K562 (cell line): ENCODE data around the gene CHERP. TPM values are rescaled to one million over a fixed set of nuclear protein-coding genes. Genes with fewer than 3 reads are reported as not detected.
A peak's percentile ranks its signal among the peaks of the same experiment; 100 is the strongest.

Experiments
- CBFA2T3 ChIP-seq: fragments of 450-650 bp; IDR thresholded peaks from 2 replicates; pipeline ENCODE4 v1.6.1; 2017
- CBX5 ChIP-seq: IDR thresholded peaks from 2 replicates; pipeline ENCODE4 v1.6.1; 2014; ENCODE audit warnings: low read depth, borderline replicate concordance
- DMBX1 ChIP-seq: fragments of 250-450 bp; sonication (Bioruptor Pico); IDR thresholded peaks from 2 replicates; pipeline ENCODE4 v1.8.0; 2022; ENCODE audit warnings: inconsistent platforms, mild to moderate bottlenecking, moderate library complexity, borderline replicate concordance
- GABPB1 ChIP-seq: sonication (generic); formaldehyde crosslinking; IDR thresholded peaks from 2 replicates; pipeline ENCODE4 v1.8.0; 2022; ENCODE audit warnings: mild to moderate bottlenecking, missing genetic modification reagents
- HDAC3 ChIP-seq: fragments of 450-650 bp; IDR thresholded peaks from 2 replicates; pipeline ENCODE4 v1.6.1; 2018; ENCODE audit warnings: borderline replicate concordance, mild to moderate bottlenecking, moderate library complexity; ENCODE audit not compliant: partially characterized antibody
- HNRNPUL1 ChIP-seq: fragments of 200-400 bp; formaldehyde crosslinking; IDR thresholded peaks from 2 replicates; pipeline ENCODE4 v1.6.1; 2017; ENCODE audit warnings: low read length
- MEIS2 ChIP-seq: fragments of 450-650 bp; IDR thresholded peaks from 2 replicates; pipeline ENCODE4 v1.6.1; 2014; ENCODE audit warnings: mild to moderate bottlenecking; ENCODE audit not compliant: partially characterized antibody
- NCOR1 ChIP-seq: fragments of 450-650 bp; IDR thresholded peaks from 2 replicates; pipeline ENCODE4 v1.6.1; 2016; ENCODE audit warnings: mild to moderate bottlenecking, moderate library complexity
- NONO ChIP-seq, 2 experiments: fragments of 200-400 bp in 1 of 2; fragments of 450-650 bp in 1 of 2; formaldehyde crosslinking in 1 of 2; IDR thresholded peaks; 2 replicates each; pipeline ENCODE4 v1.6.1; 2017; ENCODE audit warnings: low read depth in 2 of 2, mild to moderate bottlenecking in 2 of 2, moderate library complexity in 2 of 2, low read length in 1 of 2
- POLR2AphosphoS5 ChIP-seq: IDR thresholded peaks from 2 replicates; pipeline ENCODE4 v1.6.1; 2011; ENCODE audit warnings: mild to moderate bottlenecking, low read depth, low read length, moderate library complexity; ENCODE audit not compliant: control insufficient read depth, insufficient read depth
- SAP30 ChIP-seq: fragments of 200-600 bp; sonication (generic); IDR thresholded peaks from 2 replicates; pipeline ENCODE4 v1.6.1; 2012; ENCODE audit warnings: borderline replicate concordance, low read depth, mild to moderate bottlenecking, moderate library complexity, low read length, control low read depth, inconsistent platforms; ENCODE audit not compliant: insufficient read depth, poor library complexity, severe bottlenecking
- SRSF3 ChIP-seq: fragments of 200-400 bp; formaldehyde crosslinking; IDR thresholded peaks from 2 replicates; pipeline ENCODE4 v1.6.1; 2016; ENCODE audit warnings: mild to moderate bottlenecking, low read length, moderate library complexity; ENCODE audit not compliant: insufficient read depth
- ZNF561 ChIP-seq: fragments of 450-650 bp; formaldehyde crosslinking; conservative IDR thresholded peaks from 2 replicates; pipeline ENCODE4 v1.4.0; 2020; ENCODE audit warnings: mild to moderate bottlenecking, moderate library complexity
- ZNF644 ChIP-seq: fragments of 200-800 bp; sonication (Bioruptor generic); IDR thresholded peaks from 2 replicates; pipeline ENCODE4 v1.6.1; 2016; ENCODE audit warnings: low read depth, missing genetic modification characterization, missing compliant biosample characterization
- ZNF75A ChIP-seq: fragments of 450-650 bp; formaldehyde crosslinking; IDR thresholded peaks from 2 replicates; pipeline ENCODE4 v1.4.0; 2020; ENCODE audit warnings: mild to moderate bottlenecking
- polyA plus RNA-seq, 8 experiments: library from polyadenylated mRNA; depleted of rRNA in 4 of 8; stranded (reverse) in 5 of 8; unstranded in 3 of 8; fragments of >200 nt; fragmentation: Nextera tagmentation in 2 of 8; fragmentation: Illumina TruSeq in 1 of 8; extraction: Ambion mirVana in 2 of 8; extraction: Trizol in 1 of 8; gene quantifications; 2 replicates each; pipeline versions ENCODE4 v1.2.1 to v1.2.3, GENCODE V29; 2011 to 2014; ENCODE audit warnings: inconsistent platforms in 1 of 8, missing spikeins in 1 of 8
- total RNA-seq, 7 experiments: library from RNA; depleted of rRNA in 6 of 7; stranded (reverse); fragments of >200 nt in 6 of 7; fragmentation: Illumina TruSeq in 2 of 7; extraction: Trizol in 2 of 7; gene quantifications; 2 replicates each; pipeline versions ENCODE4 v1.2.1 to v1.2.3, GENCODE V29; 2011 to 2021; ENCODE audit warnings: low replicate concordance in 1 of 7
- TF ChIP-seq, protein P1 (sequence below): fragments of 200-800 bp; sonication (Bioruptor generic); IDR thresholded peaks from 2 replicates; pipeline ENCODE4 v1.6.1; 2017; ENCODE audit warnings: missing genetic modification characterization, missing compliant biosample characterization
- TF ChIP-seq, protein P2 (sequence below): fragments of 150-350 bp; IDR thresholded peaks from 2 replicates; pipeline ENCODE4 v1.6.1; 2014; ENCODE audit warnings: low read depth, mild to moderate bottlenecking, low read length, borderline replicate concordance
- TF ChIP-seq, protein P3 (sequence below), 3 experiments: fragments of 200-800 bp in 1 of 3; fragments of 250-450 bp in 1 of 3; fragments of 450-650 bp in 1 of 3; sonication (Bioruptor Pico) in 1 of 3; sonication (Bioruptor generic) in 1 of 3; formaldehyde crosslinking in 1 of 3; IDR thresholded peaks; 2 replicates each; pipeline versions ENCODE4 v1.6.1 to v1.8.0; 2016 to 2022; ENCODE audit warnings: mild to moderate bottlenecking in 2 of 3, missing genetic modification characterization in 2 of 3, missing compliant biosample characterization in 1 of 3, moderate library complexity in 1 of 3

Gene CHERP
- total and polyA plus RNA-seq, 9 of the 15 experiments (the other 6 are each of a cell fraction or from before 2014, with no cell fraction given) = 0.60 to 85.1 (median 7.8) TPM

DNA sequence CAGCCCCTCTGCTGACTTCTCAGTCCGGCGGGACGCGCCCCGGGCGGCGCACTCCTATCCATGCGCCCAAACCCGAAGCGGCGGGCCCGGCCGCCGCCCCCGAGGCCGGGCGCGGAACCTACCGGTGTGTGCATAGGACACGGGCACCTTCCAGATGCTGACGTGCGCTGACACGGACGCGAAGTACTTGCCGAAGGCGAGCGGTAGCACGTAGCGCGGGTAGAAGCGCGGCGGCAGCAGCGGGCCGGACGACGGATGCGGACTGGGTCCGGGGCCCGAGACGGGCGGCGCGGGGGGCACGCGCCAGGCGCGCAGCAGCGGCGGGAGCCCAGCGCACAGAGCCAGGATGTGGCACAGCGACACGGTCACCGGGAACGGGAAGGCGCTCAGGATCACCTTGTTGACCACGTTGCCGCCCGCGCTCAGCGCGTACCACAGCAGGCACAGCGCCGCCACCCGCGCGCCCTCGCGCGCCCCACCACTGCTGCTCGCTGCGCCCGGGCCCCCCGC lies 29.6 kb upstream of the CHERP start (continued):
- TF ChIP-seq, protein P1, sequence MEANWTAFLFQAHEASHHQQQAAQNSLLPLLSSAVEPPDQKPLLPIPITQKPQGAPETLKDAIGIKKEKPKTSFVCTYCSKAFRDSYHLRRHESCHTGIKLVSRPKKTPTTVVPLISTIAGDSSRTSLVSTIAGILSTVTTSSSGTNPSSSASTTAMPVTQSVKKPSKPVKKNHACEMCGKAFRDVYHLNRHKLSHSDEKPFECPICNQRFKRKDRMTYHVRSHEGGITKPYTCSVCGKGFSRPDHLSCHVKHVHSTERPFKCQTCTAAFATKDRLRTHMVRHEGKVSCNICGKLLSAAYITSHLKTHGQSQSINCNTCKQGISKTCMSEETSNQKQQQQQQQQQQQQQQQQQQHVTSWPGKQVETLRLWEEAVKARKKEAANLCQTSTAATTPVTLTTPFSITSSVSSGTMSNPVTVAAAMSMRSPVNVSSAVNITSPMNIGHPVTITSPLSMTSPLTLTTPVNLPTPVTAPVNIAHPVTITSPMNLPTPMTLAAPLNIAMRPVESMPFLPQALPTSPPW (CRISPR knock-in tag) = no peak
- TF ChIP-seq ZNF75A (CRISPR knock-in tag) (no peak), ZNF561 (CRISPR knock-in tag) (no peak), SRSF3 (no peak), HDAC3 (no peak), SAP30 (no peak), NONO (IDR thresholded peaks at IDR 0.05; ENCODE audit: low read depth in 2 of 2, low read length in 1 of 2) (peak in 1 of 2 experiments; percentile 67; a peak in 1 of 4 replicates), ZNF644 (tag) (no peak), MEIS2 (no peak), CBX5 (no peak), NCOR1 (no peak), CBFA2T3 (no peak), GABPB1 (no peak), HNRNPUL1 (no peak), POLR2AphosphoS5 (no peak), DMBX1 (CRISPR knock-in tag) (no peak)
- TF ChIP-seq, protein P2, sequence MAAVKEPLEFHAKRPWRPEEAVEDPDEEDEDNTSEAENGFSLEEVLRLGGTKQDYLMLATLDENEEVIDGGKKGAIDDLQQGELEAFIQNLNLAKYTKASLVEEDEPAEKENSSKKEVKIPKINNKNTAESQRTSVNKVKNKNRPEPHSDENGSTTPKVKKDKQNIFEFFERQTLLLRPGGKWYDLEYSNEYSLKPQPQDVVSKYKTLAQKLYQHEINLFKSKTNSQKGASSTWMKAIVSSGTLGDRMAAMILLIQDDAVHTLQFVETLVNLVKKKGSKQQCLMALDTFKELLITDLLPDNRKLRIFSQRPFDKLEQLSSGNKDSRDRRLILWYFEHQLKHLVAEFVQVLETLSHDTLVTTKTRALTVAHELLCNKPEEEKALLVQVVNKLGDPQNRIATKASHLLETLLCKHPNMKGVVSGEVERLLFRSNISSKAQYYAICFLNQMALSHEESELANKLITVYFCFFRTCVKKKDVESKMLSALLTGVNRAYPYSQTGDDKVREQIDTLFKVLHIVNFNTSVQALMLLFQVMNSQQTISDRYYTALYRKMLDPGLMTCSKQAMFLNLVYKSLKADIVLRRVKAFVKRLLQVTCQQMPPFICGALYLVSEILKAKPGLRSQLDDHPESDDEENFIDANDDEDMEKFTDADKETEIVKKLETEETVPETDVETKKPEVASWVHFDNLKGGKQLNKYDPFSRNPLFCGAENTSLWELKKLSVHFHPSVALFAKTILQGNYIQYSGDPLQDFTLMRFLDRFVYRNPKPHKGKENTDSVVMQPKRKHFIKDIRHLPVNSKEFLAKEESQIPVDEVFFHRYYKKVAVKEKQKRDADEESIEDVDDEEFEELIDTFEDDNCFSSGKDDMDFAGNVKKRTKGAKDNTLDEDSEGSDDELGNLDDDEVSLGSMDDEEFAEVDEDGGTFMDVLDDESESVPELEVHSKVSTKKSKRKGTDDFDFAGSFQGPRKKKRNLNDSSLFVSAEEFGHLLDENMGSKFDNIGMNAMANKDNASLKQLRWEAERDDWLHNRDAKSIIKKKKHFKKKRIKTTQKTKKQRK = no peak
- TF ChIP-seq, protein P3, sequence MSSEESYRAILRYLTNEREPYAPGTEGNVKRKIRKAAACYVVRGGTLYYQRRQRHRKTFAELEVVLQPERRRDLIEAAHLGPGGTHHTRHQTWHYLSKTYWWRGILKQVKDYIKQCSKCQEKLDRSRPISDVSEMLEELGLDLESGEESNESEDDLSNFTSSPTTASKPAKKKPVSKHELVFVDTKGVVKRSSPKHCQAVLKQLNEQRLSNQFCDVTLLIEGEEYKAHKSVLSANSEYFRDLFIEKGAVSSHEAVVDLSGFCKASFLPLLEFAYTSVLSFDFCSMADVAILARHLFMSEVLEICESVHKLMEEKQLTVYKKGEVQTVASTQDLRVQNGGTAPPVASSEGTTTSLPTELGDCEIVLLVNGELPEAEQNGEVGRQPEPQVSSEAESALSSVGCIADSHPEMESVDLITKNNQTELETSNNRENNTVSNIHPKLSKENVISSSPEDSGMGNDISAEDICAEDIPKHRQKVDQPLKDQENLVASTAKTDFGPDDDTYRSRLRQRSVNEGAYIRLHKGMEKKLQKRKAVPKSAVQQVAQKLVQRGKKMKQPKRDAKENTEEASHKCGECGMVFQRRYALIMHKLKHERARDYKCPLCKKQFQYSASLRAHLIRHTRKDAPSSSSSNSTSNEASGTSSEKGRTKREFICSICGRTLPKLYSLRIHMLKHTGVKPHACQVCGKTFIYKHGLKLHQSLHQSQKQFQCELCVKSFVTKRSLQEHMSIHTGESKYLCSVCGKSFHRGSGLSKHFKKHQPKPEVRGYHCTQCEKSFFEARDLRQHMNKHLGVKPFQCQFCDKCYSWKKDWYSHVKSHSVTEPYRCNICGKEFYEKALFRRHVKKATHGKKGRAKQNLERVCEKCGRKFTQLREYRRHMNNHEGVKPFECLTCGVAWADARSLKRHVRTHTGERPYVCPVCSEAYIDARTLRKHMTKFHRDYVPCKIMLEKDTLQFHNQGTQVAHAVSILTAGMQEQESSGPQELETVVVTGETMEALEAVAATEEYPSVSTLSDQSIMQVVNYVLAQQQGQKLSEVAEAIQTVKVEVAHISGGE (CRISPR knock-in tag; IDR thresholded peaks at IDR 0.05) = no peak
